H1 (cell line): ENCODE data around the gene PPP2R2B. TPM values are rescaled to one million over a fixed set of nuclear protein-coding genes. Genes with fewer than 3 reads are reported as not detected.

Experiments used
- BRCA1 ChIP-seq: IDR thresholded peaks from 2 replicates; pipeline ENCODE4 v1.6.1; 2012; ENCODE audit warnings: low read depth, low read length, improper control_type of control experiment
- CHD1 ChIP-seq: IDR thresholded peaks from 2 replicates; pipeline ENCODE4 v1.6.1; 2012; ENCODE audit warnings: low read depth, low read length, improper control_type of control experiment
- FOSL1 ChIP-seq: IDR thresholded peaks from 2 replicates; pipeline ENCODE4 v1.6.1; 2011; ENCODE audit warnings: mild to moderate bottlenecking, low read depth, low read length, moderate library complexity; ENCODE audit not compliant: insufficient read depth
- PHF8 ChIP-seq: fragments of 200-600 bp; sonication (generic); conservative IDR thresholded peaks from 2 replicates; pipeline ENCODE4 v1.7.1; 2012; ENCODE audit warnings: low read depth, mild to moderate bottlenecking, inconsistent platforms, low read length, moderate library complexity
- POLR2A ChIP-seq, 2 experiments: IDR thresholded peaks; 1 replicate in 1 of 2; 2 replicates in 1 of 2; pipeline ENCODE4 v1.6.1; 2011; ENCODE audit warnings: low read depth in 2 of 2, low read length in 2 of 2, mild to moderate bottlenecking in 2 of 2; ENCODE audit errors: control extremely low read depth in 1 of 2
- POLR2AphosphoS5 ChIP-seq: IDR thresholded peaks from 2 replicates; pipeline ENCODE4 v1.6.1; 2011; ENCODE audit warnings: low read depth, low read length
- SP1 ChIP-seq: IDR thresholded peaks from 2 replicates; pipeline ENCODE4 v1.6.1; 2011; ENCODE audit warnings: low read depth, low read length
- polyA plus RNA-seq, 7 experiments: library from polyadenylated mRNA; depleted of rRNA in 3 of 7; stranded (reverse) in 5 of 7; unstranded in 2 of 7; fragments of >200 nt in 5 of 7; fragments of 200-250 nt in 2 of 7; gene quantifications; 1 replicate in 5 of 7; 2 replicates in 1 of 7; 4 replicates in 1 of 7; pipeline versions ENCODE4 v1.2.1 to v1.2.3, GENCODE V29; 2011 to 2013; ENCODE audit warnings: missing spikeins in 2 of 7, mixed read lengths in 2 of 7
- total RNA-seq: library from RNA; stranded (reverse); fragmentation: NEBNext Ultra II Directional; extraction: Animal tissue kit (Norgen Biotek cat#: 25700); gene quantifications from 2 replicates; pipeline ENCODE4 v1.2.1, GENCODE V29; 2021
- TF ChIP-seq, protein P1 (sequence below): IDR thresholded peaks from 2 replicates; pipeline ENCODE4 v1.6.1; 2011; ENCODE audit warnings: low read depth, mild to moderate bottlenecking, low read length; ENCODE audit not compliant: insufficient read depth

Gene PPP2R2B
- total and polyA plus RNA-seq, 2 of the 8 experiments (the other 6 are each of a cell fraction or from before 2014, with no cell fraction given) = 21.1 to 37.1 TPM

DNA sequence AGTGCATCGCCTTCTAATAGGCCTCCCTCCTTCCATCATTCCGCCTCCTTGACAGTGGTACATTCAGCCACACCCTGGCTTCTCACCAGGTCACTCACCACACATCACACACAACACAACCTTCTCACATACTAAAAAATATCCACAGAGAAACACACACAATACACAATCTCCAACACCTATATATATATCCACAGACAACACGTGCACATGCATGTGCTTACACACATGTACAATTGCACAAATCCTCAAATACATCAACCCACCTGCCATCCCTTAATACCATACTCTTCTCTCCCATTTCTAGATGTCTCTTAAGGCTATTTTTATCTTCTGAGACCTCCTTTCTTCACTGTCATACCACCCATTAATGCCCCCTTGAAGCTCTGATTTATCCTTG lies 57.6 kb downstream of the PPP2R2B start (continued):
- TF ChIP-seq, protein P1, sequence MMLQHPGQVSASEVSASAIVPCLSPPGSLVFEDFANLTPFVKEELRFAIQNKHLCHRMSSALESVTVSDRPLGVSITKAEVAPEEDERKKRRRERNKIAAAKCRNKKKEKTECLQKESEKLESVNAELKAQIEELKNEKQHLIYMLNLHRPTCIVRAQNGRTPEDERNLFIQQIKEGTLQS = no peak
- no peak for TF ChIP-seq FOSL1
- no peak for TF ChIP-seq BRCA1
- no peak for TF ChIP-seq POLR2AphosphoS5
- no peak for TF ChIP-seq PHF8
- TF ChIP-seq POLR2A (IDR thresholded peaks at IDR 0.05; ENCODE audit: control extremely low read depth in 1 of 2, low read depth in 2 of 2, low read length in 2 of 2) = no peak
- TF ChIP-seq CHD1 = no peak
- no peak for TF ChIP-seq SP1
